ENCODE measurements around the gene MAN1A2. TPM values are rescaled to one million over a fixed set of nuclear protein-coding genes. Genes with fewer than 3 reads are reported as not detected.
"Not testable (repeated sequence)": the region's sequence is repeated elsewhere in the genome, so short reads cannot be mapped to it uniquely, and the experiment has no call there.

The MAN1A2 gene
- total RNA-seq, 1 donor from 2014 or later: 42.7 TPM

DNA sequence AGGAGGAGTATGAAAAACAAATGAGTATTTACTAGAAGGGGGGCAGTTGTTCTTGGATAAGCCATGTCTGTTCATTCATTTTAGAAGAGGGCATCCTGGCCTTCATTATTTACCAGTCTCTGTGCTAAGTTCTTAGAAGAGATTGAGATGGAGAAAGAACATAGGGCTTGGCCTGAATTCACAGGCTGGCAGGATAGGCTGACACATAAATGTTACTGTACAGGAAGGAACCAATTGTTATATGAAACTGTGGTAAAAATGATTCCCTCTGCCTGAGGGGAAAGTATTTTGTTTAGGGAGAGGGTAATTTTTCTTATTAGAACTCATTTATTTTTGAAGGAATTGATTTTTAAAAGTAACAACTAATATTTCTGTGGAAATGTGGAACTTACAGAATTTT lies 99.5 kb downstream of the MAN1A2 start:
- Mint-ChIP-seq H3K27me3 (ENCODE audit: low read depth) (no peaks in the 10 kb centered on the region), H3K4me1 (ENCODE audit: low read depth) (peaks cover 12% of the 10 kb centered on the region), H3K27ac (ENCODE audit: unreplicated experiment) (no peak overlapping the region), H3K4me3 (ENCODE audit: unreplicated experiment) (no peak overlapping the region), H3K36me3 (ENCODE audit: low read depth) (peaks cover 11% of the 10 kb centered on the region), H3K9me3 (ENCODE audit: low read depth) (peaks cover 3% of the 10 kb centered on the region)
- TF ChIP-seq, protein P1, sequence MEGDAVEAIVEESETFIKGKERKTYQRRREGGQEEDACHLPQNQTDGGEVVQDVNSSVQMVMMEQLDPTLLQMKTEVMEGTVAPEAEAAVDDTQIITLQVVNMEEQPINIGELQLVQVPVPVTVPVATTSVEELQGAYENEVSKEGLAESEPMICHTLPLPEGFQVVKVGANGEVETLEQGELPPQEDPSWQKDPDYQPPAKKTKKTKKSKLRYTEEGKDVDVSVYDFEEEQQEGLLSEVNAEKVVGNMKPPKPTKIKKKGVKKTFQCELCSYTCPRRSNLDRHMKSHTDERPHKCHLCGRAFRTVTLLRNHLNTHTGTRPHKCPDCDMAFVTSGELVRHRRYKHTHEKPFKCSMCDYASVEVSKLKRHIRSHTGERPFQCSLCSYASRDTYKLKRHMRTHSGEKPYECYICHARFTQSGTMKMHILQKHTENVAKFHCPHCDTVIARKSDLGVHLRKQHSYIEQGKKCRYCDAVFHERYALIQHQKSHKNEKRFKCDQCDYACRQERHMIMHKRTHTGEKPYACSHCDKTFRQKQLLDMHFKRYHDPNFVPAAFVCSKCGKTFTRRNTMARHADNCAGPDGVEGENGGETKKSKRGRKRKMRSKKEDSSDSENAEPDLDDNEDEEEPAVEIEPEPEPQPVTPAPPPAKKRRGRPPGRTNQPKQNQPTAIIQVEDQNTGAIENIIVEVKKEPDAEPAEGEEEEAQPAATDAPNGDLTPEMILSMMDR (IDR thresholded peaks at IDR 0.05): no peak
- no peak for DNase-seq (ENCODE audit: low spot score)

DNA sequence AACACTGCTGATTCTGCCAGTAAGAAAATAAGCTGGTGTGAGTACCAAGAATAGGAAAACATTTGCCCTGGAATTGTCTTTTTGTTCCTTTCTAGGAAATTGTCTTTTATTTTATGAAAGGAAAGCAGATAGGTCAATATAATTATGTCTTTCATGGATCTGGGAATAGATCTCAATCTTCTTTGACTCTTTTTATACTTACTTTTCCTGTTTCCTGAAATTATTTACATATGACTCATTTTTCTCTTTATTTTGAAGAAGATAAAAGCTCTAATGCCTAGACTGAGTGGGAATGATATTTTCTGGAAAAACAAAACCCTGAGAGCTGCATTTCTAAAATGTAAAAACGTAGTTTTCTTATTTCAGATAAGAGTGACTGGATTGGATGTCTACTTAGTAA lies 100.1 kb downstream of the MAN1A2 start:
- peak overlapping the region; percentile 55 for H3K27ac Mint-ChIP-seq (ENCODE audit: unreplicated experiment)
- peaks cover 12% of the 10 kb centered on the region for H3K4me1 Mint-ChIP-seq (ENCODE audit: low read depth)
- no peak for DNase-seq (ENCODE audit: low spot score)
- no peak overlapping the region for H3K4me3 Mint-ChIP-seq (ENCODE audit: unreplicated experiment)
- TF ChIP-seq, protein P1 (IDR thresholded peaks at IDR 0.05): no peak
- peaks cover 11% of the 10 kb centered on the region for H3K36me3 Mint-ChIP-seq (ENCODE audit: low read depth)
- H3K27me3 Mint-ChIP-seq (ENCODE audit: low read depth): no peaks in the 10 kb centered on the region
- H3K9me3 Mint-ChIP-seq (ENCODE audit: low read depth): peaks cover 3% of the 10 kb centered on the region

DNA sequence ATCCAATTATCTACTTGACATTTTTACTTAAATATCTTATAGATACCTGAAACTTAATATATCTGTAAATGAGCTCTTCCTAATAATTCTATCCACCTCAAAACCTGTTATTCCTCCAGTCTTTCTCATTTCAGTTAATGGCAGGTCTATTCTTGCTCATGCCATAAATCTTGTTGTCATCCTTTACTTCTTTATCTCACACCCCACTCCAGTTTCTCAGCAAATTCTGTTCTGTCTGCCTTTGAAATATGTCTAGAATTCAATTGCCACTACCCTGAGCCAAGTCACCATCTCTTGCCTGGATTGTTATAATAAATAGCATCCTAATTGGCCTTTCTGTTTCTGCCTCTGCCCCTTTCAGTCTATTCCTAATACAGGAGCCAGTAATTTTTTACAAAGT lies 105.8 kb downstream of the MAN1A2 start:
- H3K27ac Mint-ChIP-seq (ENCODE audit: unreplicated experiment): no peak overlapping the region
- H3K4me3 Mint-ChIP-seq (ENCODE audit: unreplicated experiment): no peak overlapping the region

DNA sequence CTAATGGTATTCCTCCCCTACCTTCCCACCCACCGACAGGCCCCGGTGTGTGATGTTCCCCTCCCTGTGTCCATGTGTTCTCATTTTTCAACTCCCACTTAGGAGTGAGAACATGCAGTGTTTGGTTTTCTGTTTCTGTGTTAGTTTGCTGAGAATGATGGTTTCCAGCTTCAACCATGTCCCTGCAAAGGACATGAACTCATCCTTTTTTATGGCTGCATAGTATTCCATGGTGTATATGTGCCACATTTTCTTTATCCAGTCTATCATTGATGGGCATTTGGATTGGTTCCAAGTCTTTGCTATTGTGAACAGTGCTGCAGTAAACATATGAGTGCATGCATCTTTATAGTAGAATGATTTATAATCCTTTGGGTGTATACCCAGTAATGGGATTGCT lies 108.2 kb downstream of the MAN1A2 start:
- not testable (repeated sequence) for H3K27ac Mint-ChIP-seq (ENCODE audit: unreplicated experiment); H3K27me3 Mint-ChIP-seq (ENCODE audit: low read depth); H3K4me3 Mint-ChIP-seq (ENCODE audit: unreplicated experiment); DNase-seq (ENCODE audit: low spot score); H3K4me1 Mint-ChIP-seq (ENCODE audit: low read depth)
- Mint-ChIP-seq H3K9me3 (ENCODE audit: low read depth) (peaks cover 15% of the 10 kb centered on the region), H3K36me3 (ENCODE audit: low read depth) (peaks cover 34% of the 10 kb centered on the region)

More for the DNA sequence above, 105.8 kb downstream of the MAN1A2 start:
- no peaks in the 10 kb centered on the region for H3K4me1 Mint-ChIP-seq (ENCODE audit: low read depth)
- TF ChIP-seq, protein P1 (IDR thresholded peaks at IDR 0.05): no peak
- DNase-seq (ENCODE audit: low spot score): no peak
- peaks cover 34% of the 10 kb centered on the region for H3K36me3 Mint-ChIP-seq (ENCODE audit: low read depth)
- H3K27me3 Mint-ChIP-seq (ENCODE audit: low read depth): no peaks in the 10 kb centered on the region
- peaks cover 15% of the 10 kb centered on the region for H3K9me3 Mint-ChIP-seq (ENCODE audit: low read depth)

DNA sequence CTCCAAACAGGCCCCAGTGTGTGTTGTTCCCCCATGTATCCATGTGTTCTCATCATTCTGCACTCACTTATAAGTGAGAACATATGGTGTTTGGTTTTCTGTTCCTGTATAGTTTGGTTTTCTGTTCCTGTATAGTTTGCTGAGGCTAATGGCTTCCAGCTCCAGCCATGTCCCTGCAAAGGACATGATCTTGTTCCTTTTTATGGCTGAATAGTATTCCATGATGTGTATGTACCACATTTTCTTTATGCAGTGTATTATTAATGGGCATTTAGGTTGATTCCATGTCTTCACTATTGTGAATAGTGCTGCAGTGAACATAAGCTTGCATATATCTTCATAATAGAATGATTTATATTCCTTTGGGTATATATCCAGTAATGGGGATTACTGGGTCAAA lies 111.8 kb downstream of the MAN1A2 start:
- no peaks in the 10 kb centered on the region for H3K4me1 Mint-ChIP-seq (ENCODE audit: low read depth)
- H3K9me3 Mint-ChIP-seq (ENCODE audit: low read depth): peaks cover 26% of the 10 kb centered on the region
- H3K36me3 Mint-ChIP-seq (ENCODE audit: low read depth): peaks cover 50% of the 10 kb centered on the region
- no peak overlapping the region for H3K27ac Mint-ChIP-seq (ENCODE audit: unreplicated experiment)
- DNase-seq (ENCODE audit: low spot score): no peak
- H3K4me3 Mint-ChIP-seq (ENCODE audit: unreplicated experiment): no peak overlapping the region
- H3K27me3 Mint-ChIP-seq (ENCODE audit: low read depth): no peaks in the 10 kb centered on the region
- TF ChIP-seq, protein P1 (IDR thresholded peaks at IDR 0.05): no peak

DNA sequence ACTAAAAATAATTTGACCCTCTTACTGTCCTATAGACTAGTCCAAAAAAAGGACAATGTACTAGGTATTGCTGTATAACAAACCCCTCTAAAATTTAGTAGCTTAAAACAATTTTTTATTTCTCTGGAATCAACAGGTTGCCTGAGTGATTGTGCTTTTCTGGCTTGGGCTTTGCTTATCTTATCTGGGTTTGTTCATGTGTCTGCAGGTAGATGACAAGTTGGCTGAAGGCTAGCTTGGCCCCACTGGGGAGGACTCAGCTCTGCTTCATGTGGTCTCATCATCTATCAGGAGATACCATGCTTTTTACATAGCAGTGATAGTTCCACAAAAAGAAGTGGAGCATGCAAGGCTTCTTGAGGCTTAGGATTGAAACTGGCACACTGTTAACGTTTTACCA lies 114.2 kb downstream of the MAN1A2 start:
- Mint-ChIP-seq H3K27ac (ENCODE audit: unreplicated experiment) (no peak overlapping the region), H3K36me3 (ENCODE audit: low read depth) (peaks cover 36% of the 10 kb centered on the region), H3K4me3 (ENCODE audit: unreplicated experiment) (no peak overlapping the region), H3K27me3 (ENCODE audit: low read depth) (no peaks in the 10 kb centered on the region), H3K4me1 (ENCODE audit: low read depth) (no peaks in the 10 kb centered on the region), H3K9me3 (ENCODE audit: low read depth) (peaks cover 19% of the 10 kb centered on the region)
- TF ChIP-seq, protein P1 (IDR thresholded peaks at IDR 0.05): no peak
- no peak for DNase-seq (ENCODE audit: low spot score)

Measured in chondrocyte (in vitro differentiated cells).